Measurements from ENCODE around the gene CGAS. TPM values are rescaled to one million over a fixed set of nuclear protein-coding genes. Genes with fewer than 3 reads are reported as not detected.

Gene CGAS
- total and polyA plus RNA-seq, 2 of the 13 experiments (the other 11 are each of a cell fraction or from before 2014, with no cell fraction given) = 0.03 to 0.07 TPM

- TF ChIP-seq, protein P1, sequence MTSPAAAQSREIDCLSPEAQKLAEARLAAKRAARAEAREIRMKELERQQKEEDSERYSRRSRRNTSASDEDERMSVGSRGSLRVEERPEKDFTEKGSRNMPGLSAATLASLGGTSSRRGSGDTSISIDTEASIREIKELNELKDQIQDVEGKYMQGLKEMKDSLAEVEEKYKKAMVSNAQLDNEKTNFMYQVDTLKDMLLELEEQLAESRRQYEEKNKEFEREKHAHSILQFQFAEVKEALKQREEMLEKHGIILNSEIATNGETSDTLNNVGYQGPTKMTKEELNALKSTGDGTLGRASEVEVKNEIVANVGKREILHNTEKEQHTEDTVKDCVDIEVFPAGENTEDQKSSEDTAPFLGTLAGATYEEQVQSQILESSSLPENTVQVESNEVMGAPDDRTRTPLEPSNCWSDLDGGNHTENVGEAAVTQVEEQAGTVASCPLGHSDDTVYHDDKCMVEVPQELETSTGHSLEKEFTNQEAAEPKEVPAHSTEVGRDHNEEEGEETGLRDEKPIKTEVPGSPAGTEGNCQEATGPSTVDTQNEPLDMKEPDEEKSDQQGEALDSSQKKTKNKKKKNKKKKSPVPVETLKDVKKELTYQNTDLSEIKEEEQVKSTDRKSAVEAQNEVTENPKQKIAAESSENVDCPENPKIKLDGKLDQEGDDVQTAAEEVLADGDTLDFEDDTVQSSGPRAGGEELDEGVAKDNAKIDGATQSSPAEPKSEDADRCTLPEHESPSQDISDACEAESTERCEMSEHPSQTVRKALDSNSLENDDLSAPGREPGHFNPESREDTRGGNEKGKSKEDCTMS (CRISPR knock-in tag; conservative IDR thresholded peaks at IDR 0.05) = no peak
- TF ChIP-seq, protein P2, sequence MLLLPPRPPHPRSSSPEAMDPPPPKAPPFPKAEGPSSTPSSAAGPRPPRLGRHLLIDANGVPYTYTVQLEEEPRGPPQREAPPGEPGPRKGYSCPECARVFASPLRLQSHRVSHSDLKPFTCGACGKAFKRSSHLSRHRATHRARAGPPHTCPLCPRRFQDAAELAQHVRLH (CRISPR knock-in tag; IDR thresholded peaks at IDR 0.05; ENCODE audit: borderline replicate concordance, low read depth) = peak; percentile 61; the same call in 1 of the 2 replicates
- TF ChIP-seq HNRNPH1 (optimal IDR thresholded peaks at IDR 0.05; ENCODE audit: low read depth, low read length) = no peak
- TF ChIP-seq NFIB (CRISPR knock-in tag; IDR thresholded peaks at IDR 0.05; ENCODE audit: borderline replicate concordance) = no peak
- no peak for TF ChIP-seq ZNF660 (CRISPR knock-in tag; IDR thresholded peaks at IDR 0.05; ENCODE audit: borderline replicate concordance, low read depth)
- no peak for TF ChIP-seq SRSF4 (IDR thresholded peaks at IDR 0.05; ENCODE audit: low read depth, low read length, poor library complexity, severe bottlenecking)
- TF ChIP-seq ISL2 (CRISPR knock-in tag; IDR thresholded peaks at IDR 0.05) = no peak; the same call in 1 of the 2 replicates
- 0 out of 2 replicates have a peak, but pooled peaks have one; percentile 48 for TF ChIP-seq ZNF780A (CRISPR knock-in tag; IDR thresholded peaks at IDR 0.05)
- TF ChIP-seq NONO (IDR thresholded peaks at IDR 0.05) = no peak
- TF ChIP-seq NONO (CRISPR knock-in tag; conservative IDR thresholded peaks at IDR 0.05) = peak; percentile 67
- no peak for TF ChIP-seq KLF11 (CRISPR knock-in tag; IDR thresholded peaks at IDR 0.05)
- no peak for TF ChIP-seq GRHL1 (CRISPR knock-in tag; conservative IDR thresholded peaks at IDR 0.05)
- TF ChIP-seq, protein P3, sequence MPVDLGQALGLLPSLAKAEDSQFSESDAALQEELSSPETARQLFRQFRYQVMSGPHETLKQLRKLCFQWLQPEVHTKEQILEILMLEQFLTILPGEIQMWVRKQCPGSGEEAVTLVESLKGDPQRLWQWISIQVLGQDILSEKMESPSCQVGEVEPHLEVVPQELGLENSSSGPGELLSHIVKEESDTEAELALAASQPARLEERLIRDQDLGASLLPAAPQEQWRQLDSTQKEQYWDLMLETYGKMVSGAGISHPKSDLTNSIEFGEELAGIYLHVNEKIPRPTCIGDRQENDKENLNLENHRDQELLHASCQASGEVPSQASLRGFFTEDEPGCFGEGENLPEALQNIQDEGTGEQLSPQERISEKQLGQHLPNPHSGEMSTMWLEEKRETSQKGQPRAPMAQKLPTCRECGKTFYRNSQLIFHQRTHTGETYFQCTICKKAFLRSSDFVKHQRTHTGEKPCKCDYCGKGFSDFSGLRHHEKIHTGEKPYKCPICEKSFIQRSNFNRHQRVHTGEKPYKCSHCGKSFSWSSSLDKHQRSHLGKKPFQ (CRISPR knock-in tag; IDR thresholded peaks at IDR 0.05; ENCODE audit: insufficient replicate concordance) = no peak
- peak; percentile 94 for TF ChIP-seq KAT8 (CRISPR knock-in tag; IDR thresholded peaks at IDR 0.05)
- TF ChIP-seq ZKSCAN5 (CRISPR knock-in tag; IDR thresholded peaks at IDR 0.05) = no peak
- TF ChIP-seq DNMT3B (CRISPR knock-in tag; conservative IDR thresholded peaks at IDR 0.05) = no peak
- TF ChIP-seq MED1 (CRISPR knock-in tag; IDR thresholded peaks at IDR 0.05) = peak; percentile 59
- TF ChIP-seq, protein P4, sequence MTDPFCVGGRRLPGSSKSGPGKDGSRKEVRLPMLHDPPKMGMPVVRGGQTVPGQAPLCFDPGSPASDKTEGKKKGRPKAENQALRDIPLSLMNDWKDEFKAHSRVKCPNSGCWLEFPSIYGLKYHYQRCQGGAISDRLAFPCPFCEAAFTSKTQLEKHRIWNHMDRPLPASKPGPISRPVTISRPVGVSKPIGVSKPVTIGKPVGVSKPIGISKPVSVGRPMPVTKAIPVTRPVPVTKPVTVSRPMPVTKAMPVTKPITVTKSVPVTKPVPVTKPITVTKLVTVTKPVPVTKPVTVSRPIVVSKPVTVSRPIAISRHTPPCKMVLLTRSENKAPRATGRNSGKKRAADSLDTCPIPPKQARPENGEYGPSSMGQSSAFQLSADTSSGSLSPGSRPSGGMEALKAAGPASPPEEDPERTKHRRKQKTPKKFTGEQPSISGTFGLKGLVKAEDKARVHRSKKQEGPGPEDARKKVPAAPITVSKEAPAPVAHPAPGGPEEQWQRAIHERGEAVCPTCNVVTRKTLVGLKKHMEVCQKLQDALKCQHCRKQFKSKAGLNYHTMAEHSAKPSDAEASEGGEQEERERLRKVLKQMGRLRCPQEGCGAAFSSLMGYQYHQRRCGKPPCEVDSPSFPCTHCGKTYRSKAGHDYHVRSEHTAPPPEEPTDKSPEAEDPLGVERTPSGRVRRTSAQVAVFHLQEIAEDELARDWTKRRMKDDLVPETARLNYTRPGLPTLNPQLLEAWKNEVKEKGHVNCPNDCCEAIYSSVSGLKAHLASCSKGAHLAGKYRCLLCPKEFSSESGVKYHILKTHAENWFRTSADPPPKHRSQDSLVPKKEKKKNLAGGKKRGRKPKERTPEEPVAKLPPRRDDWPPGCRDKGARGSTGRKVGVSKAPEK (CRISPR knock-in tag; IDR thresholded peaks at IDR 0.05; ENCODE audit: borderline replicate concordance) = no peak
- TF ChIP-seq SATB2 (CRISPR knock-in tag; IDR thresholded peaks at IDR 0.05) = no peak
- peak; percentile 33; the same call in 1 of the 2 replicates for TF ChIP-seq REPIN1 (CRISPR knock-in tag; IDR thresholded peaks at IDR 0.05; ENCODE audit: borderline replicate concordance, low read depth)
Measured at GRCh38 chr6:73461537-73462350, 9.6 kb upstream of the CGAS start, which contains the start of gene MTO1 (continued).
